ENCODE measurements around the gene ZNF438. TPM values are rescaled to one million over a fixed set of nuclear protein-coding genes. Genes with fewer than 3 reads are reported as not detected.

The ZNF438 gene
- polyA plus RNA-seq, 3 donors: 5.4 to 11.1 (median 9.3) TPM

DNA sequence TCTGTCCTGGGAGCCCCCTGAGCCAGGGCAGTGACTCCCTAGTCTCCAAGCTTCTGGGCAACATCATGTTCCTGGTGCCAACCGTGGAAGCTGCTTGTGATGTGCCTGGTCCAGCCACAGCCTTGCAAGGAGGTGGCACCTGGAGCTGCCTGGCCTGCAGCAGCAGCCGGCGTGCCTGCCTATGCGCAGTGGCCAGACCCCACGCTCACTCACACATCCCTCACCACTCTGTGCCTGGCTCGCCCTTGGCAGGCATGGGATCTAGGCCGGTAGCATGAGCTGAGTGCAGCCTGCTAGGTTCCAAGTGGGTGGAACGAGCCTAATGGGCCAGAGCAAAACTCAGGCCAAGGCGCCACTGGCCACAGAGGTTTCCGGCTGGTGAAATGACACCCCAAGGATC, 184.0 kb downstream of the ZNF438 start:
- H3K9ac ChIP-seq (ENCODE audit: insufficient read depth, low read length, poor library complexity, severe bottlenecking): no peak overlapping the region
- DNase-seq: no peak
- no peaks in the 10 kb centered on the region for H3K79me2 ChIP-seq (ENCODE audit: insufficient read depth, low read length)
- H2AFZ ChIP-seq (ENCODE audit: insufficient read depth, low read depth, low read length, poor library complexity, severe bottlenecking): no peak overlapping the region
- H4K20me1 ChIP-seq (ENCODE audit: insufficient read depth, low read length): no peaks in the 10 kb centered on the region
- no peak overlapping the region for H3K4me2 ChIP-seq (replicated peaks; ENCODE audit: extremely low read depth, low read length, poor library complexity, severe bottlenecking)
- no peaks in the 10 kb centered on the region for H3K27me3 ChIP-seq (ENCODE audit: control insufficient read depth in 2 of 2, insufficient read depth in 2 of 2, low read length in 2 of 2)
- no peaks in the 10 kb centered on the region for H3K27me3 Mint-ChIP-seq (ENCODE audit: low read depth in 3 of 3)
- peaks cover 0 to 2% of the 10 kb centered on the region in 2 donors for H3K4me1 ChIP-seq (ENCODE audit: control insufficient read depth in 1 of 2, insufficient read depth in 2 of 2, low read length in 2 of 2)
- H3K4me3 Mint-ChIP-seq: no peak overlapping the region
- H3K36me3 Mint-ChIP-seq: peaks cover 53 to 65% of the 10 kb centered on the region in 2 donors
- H3K4me3 ChIP-seq (replicated peaks in 1 of 3; ENCODE audit: low read depth in 2 of 3, low read length in 3 of 3): no peak overlapping the region
- H3K4me1 Mint-ChIP-seq: peaks cover 4% of the 10 kb centered on the region
- peaks cover 33 to 65% of the 10 kb centered on the region in 2 donors for H3K36me3 ChIP-seq (replicated peaks in 1 of 2; ENCODE audit: control insufficient read depth in 1 of 2, insufficient read depth in 2 of 2, low read length in 2 of 2)
- no peak overlapping the region for H3K27ac Mint-ChIP-seq
- over 99% methylated on average over 8 of the region's 10 CpGs for WGBS (ENCODE audit: insufficient coverage)
- TF ChIP-seq, protein P1, sequence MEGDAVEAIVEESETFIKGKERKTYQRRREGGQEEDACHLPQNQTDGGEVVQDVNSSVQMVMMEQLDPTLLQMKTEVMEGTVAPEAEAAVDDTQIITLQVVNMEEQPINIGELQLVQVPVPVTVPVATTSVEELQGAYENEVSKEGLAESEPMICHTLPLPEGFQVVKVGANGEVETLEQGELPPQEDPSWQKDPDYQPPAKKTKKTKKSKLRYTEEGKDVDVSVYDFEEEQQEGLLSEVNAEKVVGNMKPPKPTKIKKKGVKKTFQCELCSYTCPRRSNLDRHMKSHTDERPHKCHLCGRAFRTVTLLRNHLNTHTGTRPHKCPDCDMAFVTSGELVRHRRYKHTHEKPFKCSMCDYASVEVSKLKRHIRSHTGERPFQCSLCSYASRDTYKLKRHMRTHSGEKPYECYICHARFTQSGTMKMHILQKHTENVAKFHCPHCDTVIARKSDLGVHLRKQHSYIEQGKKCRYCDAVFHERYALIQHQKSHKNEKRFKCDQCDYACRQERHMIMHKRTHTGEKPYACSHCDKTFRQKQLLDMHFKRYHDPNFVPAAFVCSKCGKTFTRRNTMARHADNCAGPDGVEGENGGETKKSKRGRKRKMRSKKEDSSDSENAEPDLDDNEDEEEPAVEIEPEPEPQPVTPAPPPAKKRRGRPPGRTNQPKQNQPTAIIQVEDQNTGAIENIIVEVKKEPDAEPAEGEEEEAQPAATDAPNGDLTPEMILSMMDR (IDR thresholded peaks at IDR 0.05): no peak
- no peak overlapping the region for H3K27ac ChIP-seq (ENCODE audit: low read depth in 1 of 2, low read length in 2 of 2)
- no peaks in the 10 kb centered on the region for H3K9me3 ChIP-seq (replicated peaks in 1 of 2; ENCODE audit: control insufficient read depth in 1 of 2, insufficient read depth in 1 of 2, low read length in 2 of 2)
- no peaks in the 10 kb centered on the region for H3K9me3 Mint-ChIP-seq
- intact Hi-C loops (cut with micrococcal nuclease): no loop called here

DNA sequence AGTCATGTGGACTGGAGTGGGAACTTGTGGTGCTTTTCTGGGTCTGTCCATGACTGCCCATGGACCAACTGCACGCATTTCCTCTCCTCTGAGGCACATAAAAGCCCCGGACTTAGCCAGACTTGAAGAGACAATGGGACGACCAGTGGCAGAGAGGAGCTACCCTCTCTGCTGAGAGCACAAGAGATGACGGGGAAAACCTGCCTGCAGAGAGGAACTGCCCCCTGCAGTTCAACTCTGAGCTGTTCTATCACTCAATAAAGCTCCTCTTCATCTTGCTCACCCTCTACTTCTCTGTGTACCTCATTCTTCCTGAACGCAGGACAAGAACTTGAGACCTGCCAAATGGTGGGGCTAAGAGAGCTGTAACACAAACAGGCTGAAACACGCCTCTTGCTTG, 184.5 kb downstream of the ZNF438 start:
- TF ChIP-seq, protein P1 (IDR thresholded peaks at IDR 0.05): no peak
- WGBS (ENCODE audit: insufficient coverage): 86% methylated on average over 6 of the region's 6 CpGs
- Mint-ChIP-seq H3K27me3 (ENCODE audit: low read depth in 3 of 3) (peaks cover 0 to 2% (median 0%) of the 10 kb centered on the region in 3 donors), H3K36me3 (peaks cover 56 to 63% of the 10 kb centered on the region in 2 donors), H3K27ac (no peak overlapping the region), H3K9me3 (no peaks in the 10 kb centered on the region), H3K4me3 (no peak overlapping the region), H3K4me1 (peaks cover 4% of the 10 kb centered on the region)
- Histone ChIP-seq H3K4me2 (replicated peaks; ENCODE audit: extremely low read depth, low read length, poor library complexity, severe bottlenecking) (no peak overlapping the region), H2AFZ (ENCODE audit: insufficient read depth, low read depth, low read length, poor library complexity, severe bottlenecking) (no peak overlapping the region), H3K36me3 (replicated peaks in 1 of 2; ENCODE audit: control insufficient read depth in 1 of 2, insufficient read depth in 2 of 2, low read length in 2 of 2) (peaks cover 33 to 65% of the 10 kb centered on the region in 2 donors), H3K27ac (ENCODE audit: low read depth in 1 of 2, low read length in 2 of 2) (no peak overlapping the region), H3K4me1 (ENCODE audit: control insufficient read depth in 1 of 2, insufficient read depth in 2 of 2, low read length in 2 of 2) (no peaks in the 10 kb centered on the region), H4K20me1 (ENCODE audit: insufficient read depth, low read length) (no peaks in the 10 kb centered on the region), H3K79me2 (ENCODE audit: insufficient read depth, low read length) (no peaks in the 10 kb centered on the region), H3K4me3 (replicated peaks in 1 of 3; ENCODE audit: low read depth in 2 of 3, low read length in 3 of 3) (no peak overlapping the region), H3K9ac (ENCODE audit: insufficient read depth, low read length, poor library complexity, severe bottlenecking) (no peak overlapping the region), H3K27me3 (ENCODE audit: control insufficient read depth in 2 of 2, insufficient read depth in 2 of 2, low read length in 2 of 2) (no peaks in the 10 kb centered on the region), H3K9me3 (replicated peaks in 1 of 2; ENCODE audit: control insufficient read depth in 1 of 2, insufficient read depth in 1 of 2, low read length in 2 of 2) (no peaks in the 10 kb centered on the region)
- no peak for DNase-seq
- intact Hi-C loops (cut with micrococcal nuclease): no loop called here
